ENCODE measurements around the gene ZNF787.

The ZNF787 gene

GRCh38 chr19:56148096-56148495 lies 27.0 kb upstream of the ZNF787 start:
- Histone ChIP-seq H3K9me3 (ENCODE audit: low read length) (no peaks in the 10 kb centered on the region), H3K27me3 (ENCODE audit: insufficient read depth, low read length) (no peaks in the 10 kb centered on the region), H3F3A (ENCODE audit: insufficient read depth, low read length) (no peaks in the 10 kb centered on the region), H2AFZ (ENCODE audit: low read length) (no peak overlapping the region), H4K20me1 (ENCODE audit: insufficient read depth, low read length) (no peaks in the 10 kb centered on the region), H3K4me3 (ENCODE audit: low read depth, low read length, poor library complexity, severe bottlenecking) (no peak overlapping the region), H3K36me3 (ENCODE audit: insufficient read depth, low read length) (peaks cover 25% of the 10 kb centered on the region), H3K4me2 (ENCODE audit: low read length) (no peak overlapping the region), H3K4me1 (ENCODE audit: insufficient read depth, low read length, severe bottlenecking) (peaks cover 6% of the 10 kb centered on the region), H3K79me2 (ENCODE audit: insufficient read depth, low read length) (peaks cover under 1% of the 10 kb centered on the region), H3K27ac (ENCODE audit: low read depth, low read length, poor library complexity, severe bottlenecking) (no peak overlapping the region), H3K9me2 (ENCODE audit: low read depth, low read length) (no peaks in the 10 kb centered on the region), H3K9ac (ENCODE audit: low read length) (no peak overlapping the region)
- TF ChIP-seq CTCF (IDR thresholded peaks at IDR 0.05; ENCODE audit: low read length) = no peak
- no peak for TF ChIP-seq EZH2 (IDR thresholded peaks at IDR 0.05; ENCODE audit: borderline replicate concordance, low read length)

GRCh38 chr19:56147307-56147706 lies 26.2 kb upstream of the ZNF787 start:
- Histone ChIP-seq H3K4me1 (ENCODE audit: insufficient read depth, low read length, severe bottlenecking) (peaks cover 14% of the 10 kb centered on the region), H3K9me3 (ENCODE audit: low read length) (no peaks in the 10 kb centered on the region), H3K27me3 (ENCODE audit: insufficient read depth, low read length) (no peaks in the 10 kb centered on the region), H3K27ac (ENCODE audit: low read depth, low read length, poor library complexity, severe bottlenecking) (no peak overlapping the region), H3K79me2 (ENCODE audit: insufficient read depth, low read length) (peaks cover 8% of the 10 kb centered on the region), H3K9ac (ENCODE audit: low read length) (no peak overlapping the region), H3K4me2 (ENCODE audit: low read length) (no peak overlapping the region), H3K4me3 (ENCODE audit: low read depth, low read length, poor library complexity, severe bottlenecking) (no peak overlapping the region), H2AFZ (ENCODE audit: low read length) (no peak overlapping the region), H3K36me3 (ENCODE audit: insufficient read depth, low read length) (peaks cover 30% of the 10 kb centered on the region), H3K9me2 (ENCODE audit: low read depth, low read length) (no peaks in the 10 kb centered on the region), H4K20me1 (ENCODE audit: insufficient read depth, low read length) (no peaks in the 10 kb centered on the region), H3F3A (ENCODE audit: insufficient read depth, low read length) (no peaks in the 10 kb centered on the region)
- TF ChIP-seq CTCF (IDR thresholded peaks at IDR 0.05; ENCODE audit: low read length) (no peak), EZH2 (IDR thresholded peaks at IDR 0.05; ENCODE audit: borderline replicate concordance, low read length) (no peak)

GRCh38 chr19:56146904-56147303 lies 25.8 kb upstream of the ZNF787 start:
- no peaks in the 10 kb centered on the region for H3F3A ChIP-seq (ENCODE audit: insufficient read depth, low read length)
- TF ChIP-seq CTCF (IDR thresholded peaks at IDR 0.05; ENCODE audit: low read length) (no peak), EZH2 (IDR thresholded peaks at IDR 0.05; ENCODE audit: borderline replicate concordance, low read length) (no peak)
- H3K4me1 ChIP-seq (ENCODE audit: insufficient read depth, low read length, severe bottlenecking) = peaks cover 18% of the 10 kb centered on the region
- no peak overlapping the region for H3K9ac ChIP-seq (ENCODE audit: low read length)
- H4K20me1 ChIP-seq (ENCODE audit: insufficient read depth, low read length) = no peaks in the 10 kb centered on the region
- H3K9me2 ChIP-seq (ENCODE audit: low read depth, low read length) = no peaks in the 10 kb centered on the region
- H3K79me2 ChIP-seq (ENCODE audit: insufficient read depth, low read length) = peaks cover 12% of the 10 kb centered on the region
- H3K27me3 ChIP-seq (ENCODE audit: insufficient read depth, low read length) = no peaks in the 10 kb centered on the region
- H3K4me3 ChIP-seq (ENCODE audit: low read depth, low read length, poor library complexity, severe bottlenecking) = no peak overlapping the region
- peaks cover 32% of the 10 kb centered on the region for H3K36me3 ChIP-seq (ENCODE audit: insufficient read depth, low read length)
- no peak overlapping the region for H2AFZ ChIP-seq (ENCODE audit: low read length)
- H3K4me2 ChIP-seq (ENCODE audit: low read length) = no peak overlapping the region
- no peaks in the 10 kb centered on the region for H3K9me3 ChIP-seq (ENCODE audit: low read length)
- H3K27ac ChIP-seq (ENCODE audit: low read depth, low read length, poor library complexity, severe bottlenecking) = no peak overlapping the region

All from OCI-LY1 (cell line).